Sigmoid colon (tissue), 7 donors: ENCODE results near the gene ATP6V0B. TPM values are rescaled to one million over a fixed set of nuclear protein-coding genes. Genes with fewer than 3 reads are reported as not detected.

Experiments used
- DNase-seq: peaks from one replicate; pipeline ENCODE4 v3.0.0-alpha.2; 2019
- H3K27ac ChIP-seq, 4 donors: fragments of 200-600 bp; sonication (generic); one replicate each; pipeline ENCODE4 v1.5.1; 2016 to 2019; ENCODE audit warnings: mild to moderate bottlenecking in 1 of 4
- H3K27me3 ChIP-seq, 3 donors: fragments of 200-600 bp; sonication (generic); one replicate each; pipeline ENCODE4 v1.5.1; 2019; ENCODE audit warnings: mild to moderate bottlenecking in 1 of 3
- H3K36me3 ChIP-seq, 4 donors: fragments of 200-600 bp; sonication (generic); one replicate each; pipeline ENCODE4 v1.5.1; 2016 to 2019
- H3K4me1 ChIP-seq, 4 donors: fragments of 200-600 bp; sonication (generic); one replicate each; pipeline ENCODE4 v1.5.1; 2017 to 2019
- H3K4me3 ChIP-seq, 4 donors: fragments of 200-600 bp; sonication (generic); one replicate each; pipeline ENCODE4 v1.5.1; 2017 to 2019; ENCODE audit warnings: mild to moderate bottlenecking in 2 of 4, moderate library complexity in 1 of 4
- H3K9me3 ChIP-seq, 4 donors: fragments of 200-600 bp in 3 of 4; sonication (generic) in 3 of 4; one replicate each; pipeline versions ENCODE4 v1.5.1 to v1.6.1; 2013 to 2019
- CTCF ChIP-seq, 4 experiments: fragments of 450-650 bp in 3 of 4; fragments of 200-600 bp in 1 of 4; IDR thresholded peaks; one replicate each; pipeline ENCODE4 v1.5.1; 2016 to 2019; ENCODE audit warnings: antibody characterized with exemption in 4 of 4, mild to moderate bottlenecking in 3 of 4, moderate library complexity in 2 of 4
- EP300 ChIP-seq, 4 donors: sonication (generic); formaldehyde crosslinking; IDR thresholded peaks; one replicate each; pipeline ENCODE4 v1.6.1; 2017; ENCODE audit warnings: antibody characterized with exemption in 4 of 4
- POLR2A ChIP-seq, 2 donors: fragments of 450-650 bp; IDR thresholded peaks; one replicate each; pipeline ENCODE4 v1.6.1; 2016; ENCODE audit warnings: antibody characterized with exemption in 2 of 2, mild to moderate bottlenecking in 2 of 2, moderate library complexity in 2 of 2
- POLR2AphosphoS5 ChIP-seq, 4 donors: sonication (generic); formaldehyde crosslinking; IDR thresholded peaks; one replicate each; pipeline ENCODE4 v1.6.1; 2017; ENCODE audit warnings: antibody characterized with exemption in 4 of 4
- WGBS, 2 donors: extraction: QIAGEN DNeasy Blood & Tissue Kit; methylation state at CpG; one replicate each; pipeline ENCODE4 v1.1.7; 2013; 5-methylcytosine and 5-hydroxymethylcytosine counted together
- intact Hi-C: fragments of 100-400 bp; cut with DNase I; formaldehyde crosslinking; loops from one replicate; pipeline ENCODE4 v1.15.1; 2023
- polyA plus RNA-seq, 3 donors: library from polyadenylated mRNA; stranded (reverse); fragments of 200-250 nt; gene quantifications; one replicate each; pipeline ENCODE4 v1.2.3, GENCODE V29; 2013
- total RNA-seq, 4 donors: library from RNA; depleted of rRNA; stranded (reverse); fragments of >200 nt; gene quantifications; one replicate each; pipeline ENCODE4 v1.1.0, GENCODE V29; 2016
- donor health status: healthy with polysubstance abuse.
- donor health status: Bipolar disorder and iron deficiency.
- donor health status: healthy.

Gene ATP6V0B
- total and polyA plus RNA-seq, 7 donors = 67.9 to 286 (median 129) TPM

DNA sequence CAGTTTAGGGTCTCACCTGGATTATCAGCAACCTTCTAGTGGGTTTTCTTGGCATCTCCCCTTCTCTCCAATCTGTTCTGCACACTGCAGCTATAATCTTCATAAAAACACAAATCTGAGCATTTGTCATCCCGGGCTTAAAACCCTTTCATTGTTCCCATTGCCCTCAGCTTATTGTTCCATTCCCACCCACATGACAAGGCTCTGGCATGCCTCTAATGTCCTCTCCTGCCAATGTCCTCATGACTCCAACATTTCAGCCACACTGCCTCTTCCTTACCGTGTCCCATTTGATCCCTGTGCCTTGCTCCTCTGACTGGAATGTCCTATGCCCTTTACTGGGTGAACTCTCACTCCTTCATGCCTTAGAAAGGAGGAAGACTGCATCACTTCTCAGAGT is 12.4 kb upstream of the ATP6V0B start:
- no peak for DNase-seq
- Histone ChIP-seq H3K9me3 (no peaks in the 10 kb centered on the region), H3K27me3 (no peaks in the 10 kb centered on the region), H3K4me3 (no peak overlapping the region), H3K27ac (no peak overlapping the region), H3K36me3 (peaks cover 0 to 95% (median 42%) of the 10 kb centered on the region in 4 donors), H3K4me1 (no peaks in the 10 kb centered on the region)
- intact Hi-C loops = no loop called here
- WGBS, 2 donors = 90 to 93% methylated on average over 2 of the region's 2 CpGs
- TF ChIP-seq POLR2A (IDR thresholded peaks at IDR 0.05) (no peak), CTCF (IDR thresholded peaks at IDR 0.05) (no peak), EP300 (IDR thresholded peaks at IDR 0.05) (no peak), POLR2AphosphoS5 (IDR thresholded peaks at IDR 0.05) (no peak)

- 94 to 95% methylated on average over 3 of the region's 3 CpGs for WGBS, 2 donors
- peaks cover 0 to 88% (median 38%) of the 10 kb centered on the region in 4 donors for H3K36me3 ChIP-seq
Observed at GRCh38 chr1:43963006-43963405, 11.8 kb upstream of the ATP6V0B start.

GRCh38 chr1:43963890-43964289 is 10.9 kb upstream of the ATP6V0B start:
- Histone ChIP-seq H3K4me1 (no peaks in the 10 kb centered on the region), H3K27ac (no peak overlapping the region), H3K9me3 (no peaks in the 10 kb centered on the region), H3K36me3 (peaks cover 0 to 79% (median 29%) of the 10 kb centered on the region in 4 donors), H3K27me3 (no peaks in the 10 kb centered on the region), H3K4me3 (no peak overlapping the region)
- TF ChIP-seq EP300 (IDR thresholded peaks at IDR 0.05) (no peak), POLR2AphosphoS5 (IDR thresholded peaks at IDR 0.05) (no peak), POLR2A (IDR thresholded peaks at IDR 0.05) (no peak), CTCF (IDR thresholded peaks at IDR 0.05) (no peak)
- no peak for DNase-seq
- 90 to 92% methylated on average over 5 of the region's 5 CpGs for WGBS, 2 donors
- intact Hi-C loops = no loop called here

More at GRCh38 chr1:43963006-43963405, 11.8 kb upstream of the ATP6V0B start:
- TF ChIP-seq EP300 (IDR thresholded peaks at IDR 0.05) = no peak
- no peak for TF ChIP-seq POLR2A (IDR thresholded peaks at IDR 0.05)
- no peak for TF ChIP-seq CTCF (IDR thresholded peaks at IDR 0.05)
- no peak for TF ChIP-seq POLR2AphosphoS5 (IDR thresholded peaks at IDR 0.05)
- H3K9me3 ChIP-seq = no peaks in the 10 kb centered on the region
- no peak for DNase-seq
- no peak overlapping the region for H3K4me3 ChIP-seq
- H3K4me1 ChIP-seq = no peaks in the 10 kb centered on the region
- intact Hi-C loops = no loop called here
- no peaks in the 10 kb centered on the region for H3K27me3 ChIP-seq
- no peak overlapping the region for H3K27ac ChIP-seq

- 91% methylated on average over 3 of the region's 3 CpGs for WGBS, 2 donors
- no peak overlapping the region for H3K27ac ChIP-seq
- TF ChIP-seq POLR2A (IDR thresholded peaks at IDR 0.05) = no peak
- no peak for TF ChIP-seq POLR2AphosphoS5 (IDR thresholded peaks at IDR 0.05)
- intact Hi-C loops = no loop called here
- DNase-seq = no peak
- peaks cover 0 to 65% (median 19%) of the 10 kb centered on the region in 4 donors for H3K36me3 ChIP-seq
- no peak overlapping the region for H3K4me3 ChIP-seq
- H3K4me1 ChIP-seq = peaks cover 0 to 6% (median 2%) of the 10 kb centered on the region in 4 donors
- H3K27me3 ChIP-seq = no peaks in the 10 kb centered on the region
- no peaks in the 10 kb centered on the region for H3K9me3 ChIP-seq
Observed at GRCh38 chr1:43965316-43965715, 9.4 kb upstream of the ATP6V0B start.

DNA sequence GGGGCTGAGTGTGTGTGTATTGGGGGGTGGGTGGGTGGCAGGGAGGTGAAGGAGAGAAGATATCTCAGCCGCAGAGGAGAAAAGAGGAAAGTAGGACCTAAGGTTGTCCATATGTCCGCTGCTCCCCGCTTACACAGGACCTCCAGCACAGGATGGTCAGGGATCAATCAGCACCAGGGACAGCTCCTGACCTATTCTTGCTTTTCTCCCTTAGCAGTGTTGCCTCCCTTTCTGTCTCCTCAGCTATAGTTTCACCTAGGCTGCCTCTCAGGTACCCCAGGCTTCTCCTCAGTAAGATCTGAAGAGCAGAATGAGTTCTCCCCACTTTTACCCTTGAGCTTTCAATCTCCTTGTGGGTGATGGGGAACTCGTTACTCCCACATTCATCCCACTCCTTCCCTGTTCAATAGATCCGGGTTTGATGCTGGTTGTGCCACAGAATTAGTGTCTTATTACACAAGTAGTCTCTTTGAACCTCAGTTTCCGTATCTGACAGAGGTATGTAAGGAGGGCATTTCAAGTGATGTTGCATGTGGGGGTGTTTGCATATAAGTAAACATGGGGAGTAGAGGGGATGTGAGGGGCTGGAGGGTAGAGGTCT is 6.3 kb upstream of the ATP6V0B start:
- H3K4me3 ChIP-seq = no peak overlapping the region
- no peak for DNase-seq
- H3K4me1 ChIP-seq = peaks cover 0 to 18% (median 11%) of the 10 kb centered on the region in 4 donors
- H3K27me3 ChIP-seq = no peaks in the 10 kb centered on the region
- H3K27ac ChIP-seq = no peak overlapping the region
- WGBS, 2 donors = 91 to 95% methylated on average over 6 of the region's 6 CpGs
- TF ChIP-seq EP300 (IDR thresholded peaks at IDR 0.05) (no peak), POLR2AphosphoS5 (IDR thresholded peaks at IDR 0.05) (no peak), CTCF (IDR thresholded peaks at IDR 0.05) (no peak)
- intact Hi-C loops = no loop called here
- peaks cover 0 to 42% (median 13%) of the 10 kb centered on the region in 4 donors for H3K36me3 ChIP-seq
- H3K9me3 ChIP-seq = no peaks in the 10 kb centered on the region
